Activated T-helper 1 cell treated with Interleukin-2 at 50 U/mL for 16 hours (primary cell): ENCODE measurements around the gene SQSTM1.
"Not testable (repeated sequence)": the region's sequence is repeated elsewhere in the genome, so short reads cannot be mapped to it uniquely, and the experiment has no call there.

Experiments used
- DNase-seq: peaks from one replicate; pipeline ENCODE4 v3.0.0-alpha.2; 2020; ENCODE audit warnings: low read depth

The SQSTM1 gene

GRCh38 chr5:179827680-179828079, 7.0 kb downstream of the SQSTM1 start:
- DNase-seq, result no peak

GRCh38 chr5:179828756-179829421, 8.2 kb downstream of the SQSTM1 start:
- no peak for DNase-seq

- no peak for DNase-seq
These were observed 9.2 kb downstream of the SQSTM1 start for GRCh38 chr5:179829732-179830435.

- no peak for DNase-seq
These were observed 10.2 kb downstream of the SQSTM1 start for GRCh38 chr5:179830818-179831468.

GRCh38 chr5:179832039-179832745, 11.5 kb downstream of the SQSTM1 start:
- no peak for DNase-seq

GRCh38 chr5:179833056-179833708, 12.5 kb downstream of the SQSTM1 start:
- DNase-seq, result no peak

- DNase-seq, result no peak
These were observed 13.0 kb downstream of the SQSTM1 start for GRCh38 chr5:179833709-179834070.

GRCh38 chr5:179834120-179834519, 13.4 kb downstream of the SQSTM1 start:
- no peak for DNase-seq

GRCh38 chr5:179834871-179835270, 14.2 kb downstream of the SQSTM1 start:
- not testable (repeated sequence) for DNase-seq

- peak; percentile 37 for DNase-seq
These were observed 15.7 kb downstream of the SQSTM1 start for GRCh38 chr5:179836225-179837019.

- no peak for DNase-seq
These were observed 16.6 kb downstream of the SQSTM1 start for GRCh38 chr5:179837076-179838011.

GRCh38 chr5:179839328-179840256, 18.9 kb downstream of the SQSTM1 start:
- no peak for DNase-seq

- DNase-seq, result no peak
These were observed 19.6 kb downstream of the SQSTM1 start for GRCh38 chr5:179840321-179840720.

GRCh38 chr5:179840766-179841165, 20.1 kb downstream of the SQSTM1 start:
- DNase-seq, result no peak

GRCh38 chr5:179841621-179842020, 20.9 kb downstream of the SQSTM1 start:
- no peak for DNase-seq

- no peak for DNase-seq
These were observed 32.4 kb downstream of the SQSTM1 start for GRCh38 chr5:179852993-179853547.

GRCh38 chr5:179854356-179854755, 33.7 kb downstream of the SQSTM1 start:
- no peak for DNase-seq

- peak; percentile 41 for DNase-seq
These were observed 37.5 kb downstream of the SQSTM1 start for GRCh38 chr5:179858241-179858585.
